ENCODE measurements around the gene MINDY1.

DNA sequence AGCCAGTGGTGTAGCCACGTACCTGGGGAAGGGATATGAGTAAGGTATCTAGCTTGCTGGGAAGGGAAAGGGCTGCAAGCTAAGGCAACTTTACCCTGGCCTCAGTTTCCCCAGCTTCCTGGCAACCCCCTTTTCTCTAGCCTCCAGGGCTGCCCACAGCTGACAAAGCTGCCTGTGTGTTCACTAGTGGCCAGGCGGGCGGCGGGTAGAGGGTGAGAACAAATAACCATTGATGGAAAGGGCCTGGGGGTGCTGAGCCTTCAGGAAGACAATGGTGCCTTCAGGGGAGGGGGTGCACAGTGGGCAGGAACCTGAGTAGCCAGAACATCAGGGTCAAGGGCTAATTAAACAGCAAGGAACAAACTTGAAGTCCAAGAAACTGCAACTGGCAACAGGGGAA, 38.2 kb downstream of the MINDY1 start:
- TF ChIP-seq, protein P1, sequence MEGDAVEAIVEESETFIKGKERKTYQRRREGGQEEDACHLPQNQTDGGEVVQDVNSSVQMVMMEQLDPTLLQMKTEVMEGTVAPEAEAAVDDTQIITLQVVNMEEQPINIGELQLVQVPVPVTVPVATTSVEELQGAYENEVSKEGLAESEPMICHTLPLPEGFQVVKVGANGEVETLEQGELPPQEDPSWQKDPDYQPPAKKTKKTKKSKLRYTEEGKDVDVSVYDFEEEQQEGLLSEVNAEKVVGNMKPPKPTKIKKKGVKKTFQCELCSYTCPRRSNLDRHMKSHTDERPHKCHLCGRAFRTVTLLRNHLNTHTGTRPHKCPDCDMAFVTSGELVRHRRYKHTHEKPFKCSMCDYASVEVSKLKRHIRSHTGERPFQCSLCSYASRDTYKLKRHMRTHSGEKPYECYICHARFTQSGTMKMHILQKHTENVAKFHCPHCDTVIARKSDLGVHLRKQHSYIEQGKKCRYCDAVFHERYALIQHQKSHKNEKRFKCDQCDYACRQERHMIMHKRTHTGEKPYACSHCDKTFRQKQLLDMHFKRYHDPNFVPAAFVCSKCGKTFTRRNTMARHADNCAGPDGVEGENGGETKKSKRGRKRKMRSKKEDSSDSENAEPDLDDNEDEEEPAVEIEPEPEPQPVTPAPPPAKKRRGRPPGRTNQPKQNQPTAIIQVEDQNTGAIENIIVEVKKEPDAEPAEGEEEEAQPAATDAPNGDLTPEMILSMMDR (IDR thresholded peaks at IDR 0.05): no peak
- no peak for TF ChIP-seq POLR2A (IDR thresholded peaks at IDR 0.05)
